GM23338 (cell line): ENCODE results near the gene VPS72. TPM values are rescaled to one million over a fixed set of nuclear protein-coding genes. Genes with fewer than 3 reads are reported as not detected.

Experiments
- ATAC-seq: fragments of 200-7000 bp; cut with Tn5 transposase; 3 replicates; pipeline ENCODE4 v1.9.1; 2020
- DNase-seq: peaks from one replicate; pipeline ENCODE4 v3.0.0-alpha.2; 2015; ENCODE audit warnings: low spot score
- H2AFZ ChIP-seq: fragments of 200-600 bp; sonication (generic); 2 replicates; pipeline ENCODE4 v1.8.0; 2016; ENCODE audit warnings: antibody characterized with exemption, mild to moderate bottlenecking, moderate library complexity
- H3F3A ChIP-seq: fragments of 200-600 bp; sonication (generic); replicated peaks from 2 replicates; pipeline ENCODE4 v1.8.0; 2017; ENCODE audit warnings: antibody characterized with exemption, mixed run types, low read depth
- H3K27ac ChIP-seq: fragments of 200-600 bp; sonication (generic); 2 replicates; pipeline ENCODE4 v1.6.1; 2016; ENCODE audit warnings: low read depth
- H3K27me3 ChIP-seq: fragments of 200-600 bp; sonication (generic); 2 replicates; pipeline ENCODE4 v1.8.0; 2016; ENCODE audit warnings: mild to moderate bottlenecking, mixed run types, moderate library complexity; ENCODE audit not compliant: insufficient read depth
- H3K36me3 ChIP-seq: fragments of 200-600 bp; sonication (generic); 2 replicates; pipeline ENCODE4 v1.8.0; 2016; ENCODE audit warnings: mild to moderate bottlenecking; ENCODE audit not compliant: insufficient read depth
- H3K4me1 ChIP-seq: fragments of 200-600 bp; sonication (generic); 2 replicates; pipeline ENCODE4 v1.8.0; 2016; ENCODE audit warnings: mild to moderate bottlenecking, moderate library complexity; ENCODE audit not compliant: insufficient read depth
- H3K4me2 ChIP-seq: fragments of 200-600 bp; sonication (generic); 2 replicates; pipeline ENCODE4 v1.7.1; 2017; ENCODE audit warnings: mixed run types
- H3K4me3 ChIP-seq: fragments of 200-600 bp; sonication (generic); 2 replicates; pipeline ENCODE4 v1.6.1; 2016; ENCODE audit warnings: mixed run types
- H3K79me2 ChIP-seq: fragments of 200-600 bp; sonication (generic); replicated peaks from 2 replicates; pipeline ENCODE4 v1.8.0; 2017; ENCODE audit warnings: mild to moderate bottlenecking; ENCODE audit not compliant: insufficient read depth
- H3K9me2 ChIP-seq: fragments of 200-600 bp; sonication (generic); 2 replicates; pipeline ENCODE4 v1.8.0; 2017; ENCODE audit not compliant: insufficient read depth
- H4K20me1 ChIP-seq: fragments of 200-600 bp; sonication (generic); replicated peaks from 2 replicates; pipeline ENCODE4 v1.8.0; 2017; ENCODE audit warnings: mild to moderate bottlenecking; ENCODE audit not compliant: insufficient read depth
- H3K27ac Mint-ChIP-seq: 2 replicates; pipeline ENCODE4 v1.8.0; 2020; ENCODE audit warnings: inconsistent platforms, mild to moderate bottlenecking, moderate library complexity, mixed read lengths
- H3K27me3 Mint-ChIP-seq: 3 replicates; pipeline ENCODE4 v1.8.0; 2022; ENCODE audit warnings: low read depth, mild to moderate bottlenecking, moderate library complexity, mixed read lengths, inconsistent platforms; ENCODE audit not compliant: insufficient read depth, poor library complexity
- H3K36me3 Mint-ChIP-seq: 3 replicates; pipeline ENCODE4 v1.8.0; 2021; ENCODE audit warnings: low read depth, mild to moderate bottlenecking, inconsistent platforms, moderate library complexity, mixed read lengths
- H3K4me1 Mint-ChIP-seq: 3 replicates; pipeline ENCODE4 v1.8.0; 2020; ENCODE audit warnings: mild to moderate bottlenecking, inconsistent platforms, mixed read lengths
- H3K4me3 Mint-ChIP-seq: 3 replicates; pipeline ENCODE4 v1.8.0; 2021; ENCODE audit warnings: moderate library complexity, mild to moderate bottlenecking, inconsistent platforms, mixed read lengths
- H3K9me3 Mint-ChIP-seq: 3 replicates; pipeline ENCODE4 v1.8.0; 2020; ENCODE audit warnings: moderate library complexity, mild to moderate bottlenecking, inconsistent platforms, mixed read lengths
- CREB1 ChIP-seq: fragments of 250-450 bp; sonication (Bioruptor Pico); IDR thresholded peaks from 2 replicates; pipeline ENCODE4 v1.5.0; 2020; ENCODE audit warnings: low read depth, mild to moderate bottlenecking, moderate library complexity
- CTCF ChIP-seq, 2 experiments: fragments of 200-600 bp in 1 of 2; sonication (generic) in 1 of 2; conservative IDR thresholded peaks; 2 replicates each; pipeline versions ENCODE4 v1.5.1 to v1.6.1; 2016 to 2017; ENCODE audit warnings: antibody characterized with exemption in 2 of 2, low read depth in 2 of 2, mild to moderate bottlenecking in 2 of 2, moderate library complexity in 1 of 2
- EZH2 ChIP-seq: fragments of 200-600 bp; sonication (generic); IDR thresholded peaks from one replicate; pipeline ENCODE4 v1.8.0; 2017; ENCODE audit warnings: antibody characterized with exemption, mild to moderate bottlenecking, low read depth; ENCODE audit not compliant: unreplicated experiment
- EZH2phosphoT487 ChIP-seq: fragments of 200-600 bp; sonication (generic); IDR thresholded peaks from one replicate; pipeline ENCODE4 v1.8.1; 2018; ENCODE audit warnings: antibody characterized with exemption; ENCODE audit not compliant: unreplicated experiment
- JUNB ChIP-seq: IDR thresholded peaks from one replicate; pipeline ENCODE4 v1.6.1; 2016; ENCODE audit warnings: antibody characterized with exemption; ENCODE audit not compliant: unreplicated experiment
- NANOG ChIP-seq: IDR thresholded peaks from 2 replicates; pipeline ENCODE4 v1.6.1; 2016; ENCODE audit warnings: antibody characterized with exemption, borderline replicate concordance
- POLR2AphosphoS5 ChIP-seq: IDR thresholded peaks from 2 replicates; pipeline ENCODE4 v1.6.1; 2016; ENCODE audit warnings: antibody characterized with exemption, low read depth
- STAT1 ChIP-seq: IDR thresholded peaks from one replicate; pipeline ENCODE4 v1.6.1; 2016; ENCODE audit warnings: antibody characterized with exemption; ENCODE audit not compliant: unreplicated experiment
- ZNF114 ChIP-seq: fragments of 250-450 bp; sonication (Bioruptor Pico); IDR thresholded peaks from 2 replicates; pipeline ENCODE4 v1.5.0; 2020; ENCODE audit warnings: mild to moderate bottlenecking, moderate library complexity
- ZNF331 ChIP-seq: fragments of 250-450 bp; sonication (Bioruptor Pico); IDR thresholded peaks from 2 replicates; pipeline ENCODE4 v1.5.0; 2020; ENCODE audit warnings: low read depth, mild to moderate bottlenecking, moderate library complexity
- polyA plus RNA-seq: library from polyadenylated mRNA; unstranded; fragments of >200 nt; fragmentation: Nextera tagmentation; extraction: Ambion mirVana; gene quantifications from 2 replicates; pipeline ENCODE4 v1.2.1, GENCODE V29; 2016
- total RNA-seq: library from RNA; depleted of rRNA; stranded (reverse); fragments of >200 nt; shearing (Covaris generic); gene quantifications from 2 replicates; pipeline ENCODE4 v1.2.3, GENCODE V29; 2014
- TF ChIP-seq, protein P1 (sequence below): IDR thresholded peaks from 2 replicates; pipeline ENCODE4 v1.6.1; 2016; ENCODE audit warnings: antibody characterized with exemption
- TF ChIP-seq, protein P2 (sequence below): fragments of 250-450 bp; sonication (Bioruptor Pico); IDR thresholded peaks from 2 replicates; pipeline ENCODE4 v1.5.0; 2020; ENCODE audit warnings: mild to moderate bottlenecking, moderate library complexity
- TF ChIP-seq, protein P3 (sequence below): IDR thresholded peaks from one replicate; pipeline ENCODE4 v1.6.1; 2018; ENCODE audit warnings: antibody characterized with exemption; ENCODE audit not compliant: unreplicated experiment

Gene VPS72
- total and polyA plus RNA-seq, 2 experiments from 2014 or later, result 60.2 to 90.3 TPM

- ATAC-seq, result no peak
- Mint-ChIP-seq H3K4me1 (peaks cover 15% of the 10 kb centered on the region; the same call in 2 of the 3 replicates), H3K27me3 (peaks cover 10% of the 10 kb centered on the region), H3K36me3 (no peaks in the 10 kb centered on the region; the same call in 2 of the 3 replicates), H3K4me3 (no peak overlapping the region), H3K27ac (no peak overlapping the region), H3K9me3 (no peaks in the 10 kb centered on the region)
- Histone ChIP-seq H3K27ac (no peak overlapping the region), H3K9me2 (no peaks in the 10 kb centered on the region), H3K4me2 (no peak overlapping the region), H3K79me2 (peaks cover 16% of the 10 kb centered on the region), H3F3A (0 out of 2 replicates have a peak, but pooled peaks cover 16% of the 10 kb centered on the region), H4K20me1 (no peaks in the 10 kb centered on the region), H3K4me1 (peaks cover 9% of the 10 kb centered on the region), H3K36me3 (no peaks in the 10 kb centered on the region), H3K27me3 (no peaks in the 10 kb centered on the region), H2AFZ (no peak overlapping the region), H3K4me3 (no peak overlapping the region)
- TF ChIP-seq, protein P1, sequence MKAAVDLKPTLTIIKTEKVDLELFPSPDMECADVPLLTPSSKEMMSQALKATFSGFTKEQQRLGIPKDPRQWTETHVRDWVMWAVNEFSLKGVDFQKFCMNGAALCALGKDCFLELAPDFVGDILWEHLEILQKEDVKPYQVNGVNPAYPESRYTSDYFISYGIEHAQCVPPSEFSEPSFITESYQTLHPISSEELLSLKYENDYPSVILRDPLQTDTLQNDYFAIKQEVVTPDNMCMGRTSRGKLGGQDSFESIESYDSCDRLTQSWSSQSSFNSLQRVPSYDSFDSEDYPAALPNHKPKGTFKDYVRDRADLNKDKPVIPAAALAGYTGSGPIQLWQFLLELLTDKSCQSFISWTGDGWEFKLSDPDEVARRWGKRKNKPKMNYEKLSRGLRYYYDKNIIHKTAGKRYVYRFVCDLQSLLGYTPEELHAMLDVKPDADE, result no peak
- TF ChIP-seq NANOG (no peak), JUNB (no peak), CREB1 (no peak), ZNF114 (CRISPR knock-in tag) (no peak), STAT1 (no peak), CTCF (conservative IDR thresholded peaks at IDR 0.05; ENCODE audit: low read depth in 2 of 2) (no peak), POLR2AphosphoS5 (no peak), EZH2 (no peak), EZH2phosphoT487 (no peak), ZNF331 (no peak)
- TF ChIP-seq, protein P2, sequence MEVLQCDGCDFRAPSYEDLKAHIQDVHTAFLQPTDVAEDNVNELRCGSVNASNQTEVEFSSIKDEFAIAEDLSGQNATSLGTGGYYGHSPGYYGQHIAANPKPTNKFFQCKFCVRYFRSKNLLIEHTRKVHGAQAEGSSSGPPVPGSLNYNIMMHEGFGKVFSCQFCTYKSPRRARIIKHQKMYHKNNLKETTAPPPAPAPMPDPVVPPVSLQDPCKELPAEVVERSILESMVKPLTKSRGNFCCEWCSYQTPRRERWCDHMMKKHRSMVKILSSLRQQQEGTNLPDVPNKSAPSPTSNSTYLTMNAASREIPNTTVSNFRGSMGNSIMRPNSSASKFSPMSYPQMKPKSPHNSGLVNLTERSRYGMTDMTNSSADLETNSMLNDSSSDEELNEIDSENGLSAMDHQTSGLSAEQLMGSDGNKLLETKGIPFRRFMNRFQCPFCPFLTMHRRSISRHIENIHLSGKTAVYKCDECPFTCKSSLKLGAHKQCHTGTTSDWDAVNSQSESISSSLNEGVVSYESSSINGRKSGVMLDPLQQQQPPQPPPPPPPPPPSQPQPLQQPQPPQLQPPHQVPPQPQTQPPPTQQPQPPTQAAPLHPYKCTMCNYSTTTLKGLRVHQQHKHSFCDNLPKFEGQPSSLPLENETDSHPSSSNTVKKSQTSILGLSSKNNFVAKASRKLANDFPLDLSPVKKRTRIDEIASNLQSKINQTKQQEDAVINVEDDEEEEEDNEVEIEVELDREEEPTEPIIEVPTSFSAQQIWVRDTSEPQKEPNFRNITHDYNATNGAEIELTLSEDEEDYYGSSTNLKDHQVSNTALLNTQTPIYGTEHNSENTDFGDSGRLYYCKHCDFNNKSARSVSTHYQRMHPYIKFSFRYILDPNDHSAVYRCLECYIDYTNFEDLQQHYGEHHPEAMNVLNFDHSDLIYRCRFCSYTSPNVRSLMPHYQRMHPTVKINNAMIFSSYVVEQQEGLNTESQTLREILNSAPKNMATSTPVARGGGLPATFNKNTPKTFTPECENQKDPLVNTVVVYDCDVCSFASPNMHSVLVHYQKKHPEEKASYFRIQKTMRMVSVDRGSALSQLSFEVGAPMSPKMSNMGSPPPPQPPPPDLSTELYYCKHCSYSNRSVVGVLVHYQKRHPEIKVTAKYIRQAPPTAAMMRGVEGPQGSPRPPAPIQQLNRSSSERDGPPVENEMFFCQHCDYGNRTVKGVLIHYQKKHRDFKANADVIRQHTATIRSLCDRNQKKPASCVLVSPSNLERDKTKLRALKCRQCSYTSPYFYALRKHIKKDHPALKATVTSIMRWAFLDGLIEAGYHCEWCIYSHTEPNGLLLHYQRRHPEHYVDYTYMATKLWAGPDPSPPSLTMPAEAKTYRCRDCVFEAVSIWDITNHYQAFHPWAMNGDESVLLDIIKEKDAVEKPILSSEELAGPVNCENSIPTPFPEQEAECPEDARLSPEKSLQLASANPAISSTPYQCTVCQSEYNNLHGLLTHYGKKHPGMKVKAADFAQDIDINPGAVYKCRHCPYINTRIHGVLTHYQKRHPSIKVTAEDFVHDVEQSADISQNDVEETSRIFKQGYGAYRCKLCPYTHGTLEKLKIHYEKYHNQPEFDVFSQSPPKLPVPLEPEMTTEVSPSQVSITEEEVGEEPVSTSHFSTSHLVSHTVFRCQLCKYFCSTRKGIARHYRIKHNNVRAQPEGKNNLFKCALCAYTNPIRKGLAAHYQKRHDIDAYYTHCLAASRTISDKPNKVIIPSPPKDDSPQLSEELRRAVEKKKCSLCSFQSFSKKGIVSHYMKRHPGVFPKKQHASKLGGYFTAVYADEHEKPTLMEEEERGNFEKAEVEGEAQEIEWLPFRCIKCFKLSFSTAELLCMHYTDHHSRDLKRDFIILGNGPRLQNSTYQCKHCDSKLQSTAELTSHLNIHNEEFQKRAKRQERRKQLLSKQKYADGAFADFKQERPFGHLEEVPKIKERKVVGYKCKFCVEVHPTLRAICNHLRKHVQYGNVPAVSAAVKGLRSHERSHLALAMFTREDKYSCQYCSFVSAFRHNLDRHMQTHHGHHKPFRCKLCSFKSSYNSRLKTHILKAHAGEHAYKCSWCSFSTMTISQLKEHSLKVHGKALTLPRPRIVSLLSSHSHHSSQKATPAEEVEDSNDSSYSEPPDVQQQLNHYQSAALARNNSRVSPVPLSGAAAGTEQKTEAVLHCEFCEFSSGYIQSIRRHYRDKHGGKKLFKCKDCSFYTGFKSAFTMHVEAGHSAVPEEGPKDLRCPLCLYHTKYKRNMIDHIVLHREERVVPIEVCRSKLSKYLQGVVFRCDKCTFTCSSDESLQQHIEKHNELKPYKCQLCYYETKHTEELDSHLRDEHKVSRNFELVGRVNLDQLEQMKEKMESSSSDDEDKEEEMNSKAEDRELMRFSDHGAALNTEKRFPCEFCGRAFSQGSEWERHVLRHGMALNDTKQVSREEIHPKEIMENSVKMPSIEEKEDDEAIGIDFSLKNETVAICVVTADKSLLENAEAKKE, result no peak
- TF ChIP-seq, protein P3, sequence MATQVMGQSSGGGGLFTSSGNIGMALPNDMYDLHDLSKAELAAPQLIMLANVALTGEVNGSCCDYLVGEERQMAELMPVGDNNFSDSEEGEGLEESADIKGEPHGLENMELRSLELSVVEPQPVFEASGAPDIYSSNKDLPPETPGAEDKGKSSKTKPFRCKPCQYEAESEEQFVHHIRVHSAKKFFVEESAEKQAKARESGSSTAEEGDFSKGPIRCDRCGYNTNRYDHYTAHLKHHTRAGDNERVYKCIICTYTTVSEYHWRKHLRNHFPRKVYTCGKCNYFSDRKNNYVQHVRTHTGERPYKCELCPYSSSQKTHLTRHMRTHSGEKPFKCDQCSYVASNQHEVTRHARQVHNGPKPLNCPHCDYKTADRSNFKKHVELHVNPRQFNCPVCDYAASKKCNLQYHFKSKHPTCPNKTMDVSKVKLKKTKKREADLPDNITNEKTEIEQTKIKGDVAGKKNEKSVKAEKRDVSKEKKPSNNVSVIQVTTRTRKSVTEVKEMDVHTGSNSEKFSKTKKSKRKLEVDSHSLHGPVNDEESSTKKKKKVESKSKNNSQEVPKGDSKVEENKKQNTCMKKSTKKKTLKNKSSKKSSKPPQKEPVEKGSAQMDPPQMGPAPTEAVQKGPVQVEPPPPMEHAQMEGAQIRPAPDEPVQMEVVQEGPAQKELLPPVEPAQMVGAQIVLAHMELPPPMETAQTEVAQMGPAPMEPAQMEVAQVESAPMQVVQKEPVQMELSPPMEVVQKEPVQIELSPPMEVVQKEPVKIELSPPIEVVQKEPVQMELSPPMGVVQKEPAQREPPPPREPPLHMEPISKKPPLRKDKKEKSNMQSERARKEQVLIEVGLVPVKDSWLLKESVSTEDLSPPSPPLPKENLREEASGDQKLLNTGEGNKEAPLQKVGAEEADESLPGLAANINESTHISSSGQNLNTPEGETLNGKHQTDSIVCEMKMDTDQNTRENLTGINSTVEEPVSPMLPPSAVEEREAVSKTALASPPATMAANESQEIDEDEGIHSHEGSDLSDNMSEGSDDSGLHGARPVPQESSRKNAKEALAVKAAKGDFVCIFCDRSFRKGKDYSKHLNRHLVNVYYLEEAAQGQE, result no peak
- no peak for DNase-seq
Measured at GRCh38 chr1:151193304-151193703, 3.3 kb upstream of the VPS72 start.
